T-helper 1 cell treated with Interleukin-12 subunit alpha and Interleukin-12 subunit beta and Interleukin-4 antibody, amounts not matched to agents 30 μg/mL and 1 μg/mL, for 36 hours (primary cell): ENCODE measurements around the gene DCST2.
A peak's percentile ranks its signal among the peaks of the same experiment; 100 is the strongest.
"Not testable (repeated sequence)": the region's sequence is repeated elsewhere in the genome, so short reads cannot be mapped to it uniquely, and the experiment has no call there.

Experiments used
- H3K27ac Mint-ChIP-seq: one replicate; pipeline ENCODE4 v1.8.0; 2021; ENCODE audit warnings: mild to moderate bottlenecking, mixed read lengths
- H3K27me3 Mint-ChIP-seq: one replicate; pipeline ENCODE4 v1.8.0; 2021; ENCODE audit warnings: low read depth, mixed read lengths
- H3K36me3 Mint-ChIP-seq: one replicate; pipeline ENCODE4 v1.8.0; 2021; ENCODE audit warnings: low read depth, mixed read lengths
- H3K4me1 Mint-ChIP-seq: one replicate; pipeline ENCODE4 v1.8.0; 2021; ENCODE audit warnings: low read depth, mixed read lengths
- H3K4me3 Mint-ChIP-seq: one replicate; pipeline ENCODE4 v1.8.0; 2021; ENCODE audit warnings: mild to moderate bottlenecking, moderate library complexity, mixed read lengths
- H3K9me3 Mint-ChIP-seq: one replicate; pipeline ENCODE4 v1.8.0; 2021; ENCODE audit warnings: mixed read lengths

DCST2 gene

DNA sequence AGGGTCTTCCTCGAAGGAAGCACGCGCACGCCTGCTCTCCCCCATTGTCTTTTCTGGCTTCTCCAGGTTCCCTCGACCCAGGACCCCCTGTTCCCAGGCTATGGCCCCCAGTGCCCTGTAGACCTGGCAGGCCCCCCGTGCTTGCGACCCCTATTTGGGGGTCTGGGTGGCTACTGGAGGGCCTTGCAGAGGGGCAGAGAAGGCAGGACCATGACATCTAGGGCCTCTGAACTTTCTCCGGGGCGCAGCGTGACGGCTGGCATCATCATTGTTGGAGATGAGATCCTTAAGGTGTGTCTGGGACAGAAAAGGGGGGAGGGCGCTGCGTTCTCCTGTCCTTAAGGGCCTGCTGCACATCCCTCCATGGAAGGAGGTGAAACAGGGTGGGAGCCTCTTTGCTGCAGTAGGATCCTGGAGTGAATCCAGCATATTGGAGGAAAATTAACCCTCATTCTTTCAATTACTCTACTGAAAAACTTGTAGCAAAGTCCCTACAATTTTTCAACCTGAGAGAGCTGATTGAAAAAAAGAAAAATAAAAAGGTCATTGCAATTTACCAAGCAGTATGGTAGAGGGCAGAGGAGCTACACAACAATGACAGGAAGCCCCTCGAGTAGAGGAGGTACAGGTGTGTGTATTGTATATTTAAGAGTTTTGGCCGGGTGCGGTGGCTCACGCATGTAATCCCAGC is 49.7 kb downstream of the DCST2 start:
- no peaks in the 10 kb centered on the region for H3K9me3 Mint-ChIP-seq
- peak overlapping the region; percentile 57 for H3K27ac Mint-ChIP-seq
- peaks cover 17% of the 10 kb centered on the region for H3K4me1 Mint-ChIP-seq
- no peaks in the 10 kb centered on the region for H3K27me3 Mint-ChIP-seq
- peaks cover 16% of the 10 kb centered on the region for H3K36me3 Mint-ChIP-seq
- no peak overlapping the region for H3K4me3 Mint-ChIP-seq

GRCh38 chr1:154982897-154983648 is 50.5 kb downstream of the DCST2 start, which contains the start of gene FLAD1:
Gene FLAD1, plus strand, starts transcription at chr1:154983344. Its CDS starts 351 bp downstream, at chr1:154983695.
- H3K4me1 Mint-ChIP-seq, result peaks cover 16% of the 10 kb centered on the region
- peak within 1 kb of the TSS; percentile 57 for H3K27ac Mint-ChIP-seq

GRCh38 chr1:154982341-154982740 is 51.2 kb downstream of the DCST2 start:
- Mint-ChIP-seq H3K27ac (peak overlapping the region; percentile 20), H3K9me3 (no peaks in the 10 kb centered on the region), H3K4me1 (peaks cover 22% of the 10 kb centered on the region), H3K27me3 (no peaks in the 10 kb centered on the region), H3K36me3 (peaks cover 12% of the 10 kb centered on the region), H3K4me3 (no peak overlapping the region)

More at GRCh38 chr1:154982897-154983648, 50.5 kb downstream of the DCST2 start, which contains the start of gene FLAD1:
- Mint-ChIP-seq H3K27me3 (no peaks in the 10 kb centered on the region), H3K9me3 (no peaks in the 10 kb centered on the region), H3K4me3 (no peak within 1 kb of the TSS), H3K36me3 (peaks cover 10% of the 10 kb centered on the region)

- Mint-ChIP-seq H3K4me3 (no peak overlapping the region), H3K27ac (no peak overlapping the region), H3K27me3 (no peaks in the 10 kb centered on the region), H3K9me3 (no peaks in the 10 kb centered on the region), H3K36me3 (peaks cover 12% of the 10 kb centered on the region), H3K4me1 (peaks cover 16% of the 10 kb centered on the region)
Measured at GRCh38 chr1:154978360-154978759, 55.2 kb downstream of the DCST2 start.

GRCh38 chr1:154977762-154978161 is 55.8 kb downstream of the DCST2 start:
- Mint-ChIP-seq H3K4me3 (peak overlapping the region; percentile 29), H3K27ac (peak overlapping the region; percentile 52), H3K4me1 (peaks cover 19% of the 10 kb centered on the region), H3K36me3 (peaks cover 12% of the 10 kb centered on the region)
- not testable (repeated sequence) for H3K27me3 Mint-ChIP-seq, H3K9me3 Mint-ChIP-seq

DNA sequence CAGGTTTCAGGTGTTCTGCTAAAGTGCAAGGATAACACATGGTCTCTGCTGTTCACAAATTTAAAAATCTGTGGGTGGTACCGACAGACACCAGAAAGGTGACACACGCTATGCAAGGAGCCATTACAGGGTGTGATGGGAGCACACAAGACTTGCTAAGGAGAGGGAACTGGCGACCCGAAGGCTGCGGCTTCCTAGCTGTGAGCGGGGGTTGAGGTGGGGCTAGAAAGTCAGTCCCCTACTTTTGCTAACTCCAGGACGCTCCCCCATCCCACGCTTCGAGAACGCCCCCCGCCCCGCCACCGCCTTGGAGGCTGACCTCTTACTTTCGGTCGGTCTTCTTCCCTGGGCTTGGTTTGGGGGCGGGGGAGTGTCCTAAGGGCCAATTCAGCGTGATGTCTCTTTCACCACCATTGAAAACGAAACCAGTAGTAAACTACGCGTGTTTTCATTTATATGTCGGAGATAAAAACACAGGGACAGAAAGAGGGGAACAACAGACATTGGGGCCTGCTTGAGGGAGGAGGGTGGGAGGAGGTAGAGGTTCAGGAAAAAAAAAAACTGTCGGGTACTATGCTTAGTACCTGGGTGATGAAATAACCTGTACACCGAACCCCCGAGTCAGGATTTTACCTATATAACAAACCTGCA is 58.0 kb downstream of the DCST2 start:
- Mint-ChIP-seq H3K27me3 (no peaks in the 10 kb centered on the region), H3K36me3 (peaks cover 18% of the 10 kb centered on the region)

GRCh38 chr1:154974808-154975408 is 58.7 kb downstream of the DCST2 start:
- Mint-ChIP-seq H3K4me3 (no peak overlapping the region), H3K9me3 (no peaks in the 10 kb centered on the region), H3K36me3 (peaks cover 18% of the 10 kb centered on the region), H3K27me3 (no peaks in the 10 kb centered on the region), H3K4me1 (peaks cover 28% of the 10 kb centered on the region), H3K27ac (no peak overlapping the region)

More for the DNA sequence above, 58.0 kb downstream of the DCST2 start:
- Mint-ChIP-seq H3K27ac (no peak overlapping the region), H3K9me3 (no peaks in the 10 kb centered on the region), H3K4me1 (peaks cover 28% of the 10 kb centered on the region), H3K4me3 (no peak overlapping the region)

DNA sequence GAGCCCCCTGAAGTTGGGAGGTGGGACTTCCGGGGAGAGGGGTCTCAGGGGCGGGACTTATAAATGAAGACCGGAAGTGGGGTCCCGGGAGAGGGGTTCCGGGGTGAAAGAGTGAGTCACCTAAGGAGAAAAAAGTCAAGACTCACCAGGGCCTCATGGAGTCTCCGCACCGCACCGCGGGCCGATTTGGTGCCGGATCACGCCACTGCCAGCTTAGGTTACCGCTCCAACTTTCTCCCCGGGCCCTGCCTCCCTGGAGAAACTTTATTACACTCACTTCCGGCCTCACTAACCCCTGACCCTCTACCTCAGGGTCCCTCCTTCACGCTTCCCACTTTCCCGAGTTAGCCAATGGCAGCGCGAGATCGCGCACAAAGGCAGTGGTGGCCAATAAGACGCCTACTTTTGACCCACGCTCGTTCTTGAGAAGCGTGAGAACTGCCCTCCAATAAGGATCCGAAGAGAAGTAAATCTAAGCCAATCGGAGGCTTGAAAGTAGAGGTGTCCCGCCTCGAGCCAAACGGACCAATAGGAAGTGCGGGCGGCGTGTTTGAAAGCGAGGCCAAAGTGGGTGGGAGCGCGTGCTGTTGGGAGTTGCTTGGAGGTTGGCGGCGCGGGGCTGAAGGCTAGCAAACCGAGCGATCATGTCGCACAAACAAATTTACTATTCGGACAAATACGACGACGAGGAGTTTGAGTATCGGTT is 59.3 kb downstream of the DCST2 start, which contains the start of gene CKS1B:
Gene CKS1B, plus strand, starts transcription at position 580 of the 706 bp plus-strand sequence. Its CDS starts 65 bp downstream, at position 645.
- no peaks in the 10 kb centered on the region for H3K9me3 Mint-ChIP-seq
- no peak within 1 kb of the TSS for H3K4me3 Mint-ChIP-seq
- H3K27ac Mint-ChIP-seq, result no peak within 1 kb of the TSS
- no peaks in the 10 kb centered on the region for H3K27me3 Mint-ChIP-seq
- H3K36me3 Mint-ChIP-seq, result peaks cover 20% of the 10 kb centered on the region
- peaks cover 28% of the 10 kb centered on the region for H3K4me1 Mint-ChIP-seq

- Mint-ChIP-seq H3K4me1 (peaks cover 32% of the 10 kb centered on the region), H3K4me3 (no peak overlapping the region), H3K27me3 (no peaks in the 10 kb centered on the region), H3K9me3 (no peaks in the 10 kb centered on the region), H3K36me3 (peaks cover 19% of the 10 kb centered on the region), H3K27ac (no peak overlapping the region)
Measured at GRCh38 chr1:154973344-154974101, 60.1 kb downstream of the DCST2 start.

DNA sequence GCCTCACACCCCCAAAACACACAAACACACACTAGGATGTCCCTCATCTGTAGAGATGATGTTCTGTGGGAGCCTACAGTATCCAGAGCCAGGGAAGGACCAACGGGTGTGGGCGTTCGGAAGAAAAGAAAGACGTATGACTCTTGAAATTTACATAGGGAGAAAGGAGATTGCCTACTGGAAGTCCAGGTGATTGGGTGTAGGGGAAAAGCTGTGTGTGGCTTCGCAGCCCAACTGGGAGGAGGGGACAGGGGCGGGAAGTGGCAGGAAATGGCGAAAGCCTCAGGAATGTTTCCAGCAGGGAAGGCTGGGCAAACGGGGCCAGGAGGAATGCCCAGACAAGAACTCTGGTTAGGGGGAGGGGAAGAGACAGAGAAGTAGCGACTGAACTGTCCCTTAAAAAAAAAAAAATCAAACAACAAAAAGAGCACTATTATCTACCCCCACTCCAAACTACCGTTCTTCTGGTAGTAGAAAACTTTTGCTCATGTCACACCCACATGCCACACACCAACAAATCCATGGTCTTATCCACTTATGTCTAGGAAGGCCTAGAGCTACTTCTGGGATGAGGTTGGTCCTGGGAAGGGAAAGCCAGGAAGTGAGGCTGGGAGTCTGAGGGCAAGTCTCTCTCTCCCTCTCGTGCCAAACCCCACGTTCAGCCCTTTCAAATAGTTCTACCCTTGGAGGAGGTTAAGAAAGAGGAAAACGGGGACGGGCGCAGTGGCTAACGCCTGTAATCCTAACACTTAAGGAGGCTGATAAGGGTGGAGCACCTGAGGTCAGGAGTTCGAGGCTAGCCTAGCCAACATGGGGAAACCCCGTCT is 60.9 kb downstream of the DCST2 start:
- Mint-ChIP-seq H3K36me3 (peaks cover 24% of the 10 kb centered on the region), H3K27me3 (no peaks in the 10 kb centered on the region), H3K27ac (no peak overlapping the region), H3K4me1 (peaks cover 33% of the 10 kb centered on the region), H3K9me3 (no peaks in the 10 kb centered on the region), H3K4me3 (no peak overlapping the region)

- Mint-ChIP-seq H3K4me1 (peaks cover 29% of the 10 kb centered on the region), H3K4me3 (no peak overlapping the region), H3K27ac (no peak overlapping the region)
Measured at GRCh38 chr1:154972213-154972516, 61.4 kb downstream of the DCST2 start.

GRCh38 chr1:154971341-154971998 is 62.1 kb downstream of the DCST2 start:
- Mint-ChIP-seq H3K9me3 (no peaks in the 10 kb centered on the region), H3K27me3 (no peaks in the 10 kb centered on the region), H3K27ac (peak overlapping the region; percentile 74), H3K36me3 (peaks cover 35% of the 10 kb centered on the region), H3K4me3 (peak overlapping the region; percentile 52), H3K4me1 (peaks cover 29% of the 10 kb centered on the region)

More at GRCh38 chr1:154972213-154972516, 61.4 kb downstream of the DCST2 start:
- Mint-ChIP-seq H3K27me3 (no peaks in the 10 kb centered on the region), H3K9me3 (no peaks in the 10 kb centered on the region), H3K36me3 (peaks cover 30% of the 10 kb centered on the region)
